ENCODE data around the gene PTPRF.

PTPRF gene

DNA sequence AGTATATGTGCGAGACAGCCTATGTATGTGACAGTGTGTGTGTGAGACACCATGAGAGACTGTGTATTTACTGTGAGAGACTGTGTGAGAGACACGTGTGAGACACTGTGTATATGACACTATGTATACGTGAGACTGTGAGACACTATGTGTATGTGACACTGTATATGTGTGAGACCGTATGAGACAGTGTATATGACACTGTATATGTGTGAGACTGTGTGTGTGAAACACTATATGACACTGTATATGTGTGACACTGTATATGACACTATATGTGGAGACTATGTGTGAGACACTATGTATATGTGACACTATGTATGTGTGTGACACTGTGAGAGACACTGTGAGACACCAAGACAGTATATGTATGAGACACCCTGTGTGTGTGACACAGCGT, 66.3 kb downstream of the PTPRF start:
- in situ Hi-C loops (cut with MboI; ENCODE audit: low sequenced_read_pairs, unreplicated experiment): no loop called here
- no peak for DNase-seq (ENCODE audit: low spot score)
- TF ChIP-seq, protein P1, sequence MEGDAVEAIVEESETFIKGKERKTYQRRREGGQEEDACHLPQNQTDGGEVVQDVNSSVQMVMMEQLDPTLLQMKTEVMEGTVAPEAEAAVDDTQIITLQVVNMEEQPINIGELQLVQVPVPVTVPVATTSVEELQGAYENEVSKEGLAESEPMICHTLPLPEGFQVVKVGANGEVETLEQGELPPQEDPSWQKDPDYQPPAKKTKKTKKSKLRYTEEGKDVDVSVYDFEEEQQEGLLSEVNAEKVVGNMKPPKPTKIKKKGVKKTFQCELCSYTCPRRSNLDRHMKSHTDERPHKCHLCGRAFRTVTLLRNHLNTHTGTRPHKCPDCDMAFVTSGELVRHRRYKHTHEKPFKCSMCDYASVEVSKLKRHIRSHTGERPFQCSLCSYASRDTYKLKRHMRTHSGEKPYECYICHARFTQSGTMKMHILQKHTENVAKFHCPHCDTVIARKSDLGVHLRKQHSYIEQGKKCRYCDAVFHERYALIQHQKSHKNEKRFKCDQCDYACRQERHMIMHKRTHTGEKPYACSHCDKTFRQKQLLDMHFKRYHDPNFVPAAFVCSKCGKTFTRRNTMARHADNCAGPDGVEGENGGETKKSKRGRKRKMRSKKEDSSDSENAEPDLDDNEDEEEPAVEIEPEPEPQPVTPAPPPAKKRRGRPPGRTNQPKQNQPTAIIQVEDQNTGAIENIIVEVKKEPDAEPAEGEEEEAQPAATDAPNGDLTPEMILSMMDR (IDR thresholded peaks at IDR 0.05; ENCODE audit: borderline replicate concordance, control extremely low read depth, extremely low read depth, insufficient read depth, missing control alignments): no peak

DNA sequence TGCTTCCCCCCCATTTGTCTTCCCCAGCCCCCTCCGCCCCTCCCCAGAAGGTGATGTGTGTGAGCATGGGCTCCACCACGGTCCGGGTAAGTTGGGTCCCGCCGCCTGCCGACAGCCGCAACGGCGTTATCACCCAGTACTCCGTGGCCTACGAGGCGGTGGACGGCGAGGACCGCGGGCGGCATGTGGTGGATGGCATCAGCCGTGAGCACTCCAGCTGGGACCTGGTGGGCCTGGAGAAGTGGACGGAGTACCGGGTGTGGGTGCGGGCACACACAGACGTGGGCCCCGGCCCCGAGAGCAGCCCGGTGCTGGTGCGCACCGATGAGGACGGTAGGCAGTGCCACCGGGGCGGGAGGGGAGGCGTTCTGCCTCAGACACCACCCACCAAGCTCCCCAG, 67.0 kb downstream of the PTPRF start:
- in situ Hi-C loops (cut with MboI; ENCODE audit: low sequenced_read_pairs, unreplicated experiment): no loop called here
- TF ChIP-seq, protein P1 (IDR thresholded peaks at IDR 0.05; ENCODE audit: borderline replicate concordance, control extremely low read depth, extremely low read depth, insufficient read depth, missing control alignments): no peak
- no peak for DNase-seq (ENCODE audit: low spot score)

DNA sequence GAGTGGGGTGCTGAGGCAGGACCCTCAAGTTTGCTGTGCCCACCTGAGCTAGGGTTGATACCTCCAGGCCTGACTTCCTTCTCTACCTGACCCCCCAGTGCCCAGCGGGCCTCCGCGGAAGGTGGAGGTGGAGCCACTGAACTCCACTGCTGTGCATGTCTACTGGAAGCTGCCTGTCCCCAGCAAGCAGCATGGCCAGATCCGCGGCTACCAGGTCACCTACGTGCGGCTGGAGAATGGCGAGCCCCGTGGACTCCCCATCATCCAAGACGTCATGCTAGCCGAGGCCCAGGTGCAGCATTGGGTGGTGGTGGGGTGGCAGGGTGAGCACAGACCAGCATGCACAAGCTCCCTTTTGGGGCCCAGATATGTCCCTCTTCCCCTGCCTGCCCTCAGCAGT, 67.9 kb downstream of the PTPRF start:
- in situ Hi-C loops (cut with MboI; ENCODE audit: low sequenced_read_pairs, unreplicated experiment): no loop called here
- DNase-seq (ENCODE audit: low spot score): no peak
- TF ChIP-seq, protein P1 (IDR thresholded peaks at IDR 0.05; ENCODE audit: borderline replicate concordance, control extremely low read depth, extremely low read depth, insufficient read depth, missing control alignments): no peak

DNA sequence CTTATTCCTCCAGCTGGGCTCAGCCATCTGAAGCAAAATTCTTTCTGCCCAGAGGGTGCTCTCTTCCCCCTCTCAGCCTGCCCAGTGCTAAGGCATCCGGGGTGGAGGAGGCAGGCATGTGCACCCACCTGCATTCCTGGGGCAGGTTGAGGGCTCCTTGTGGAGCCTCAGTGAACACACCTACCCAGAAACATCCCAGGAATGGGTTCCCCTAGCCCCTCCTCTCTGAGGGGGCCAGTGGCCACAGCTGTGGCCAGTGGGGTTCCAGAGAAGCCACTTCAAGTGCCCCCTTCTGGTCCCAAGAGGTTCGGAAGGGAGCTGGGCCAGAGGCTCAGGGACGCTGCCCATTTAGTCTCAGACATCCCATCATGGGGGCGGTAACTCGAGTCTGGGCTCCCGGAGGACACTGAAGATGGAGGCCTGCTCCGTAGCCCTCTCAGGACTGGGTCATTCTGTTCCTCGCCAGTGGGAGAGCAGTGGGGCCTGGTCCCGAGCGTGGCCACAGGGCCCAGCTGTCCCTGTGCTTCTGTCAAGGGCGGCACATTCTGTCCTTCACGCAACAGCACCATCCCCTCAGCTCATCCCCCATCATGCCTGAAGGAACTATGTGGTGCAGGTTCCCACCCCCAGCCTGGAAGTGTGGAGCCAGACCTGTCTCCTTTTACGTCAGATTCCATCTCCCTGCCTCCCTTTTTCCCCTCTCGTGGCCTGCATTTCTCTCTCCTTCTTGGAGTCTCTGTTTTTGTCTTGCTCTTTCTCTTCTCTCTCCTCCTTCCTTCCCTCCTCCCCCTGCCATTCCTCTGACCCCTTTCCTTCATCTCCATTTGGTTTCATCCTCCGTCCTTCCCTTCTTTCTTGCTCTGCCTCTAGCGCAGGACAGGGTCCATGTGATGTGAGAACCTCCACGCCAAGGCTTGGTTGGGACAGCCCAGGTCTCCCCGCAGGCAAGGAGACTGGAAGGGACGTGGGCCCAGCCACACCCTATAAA, 69.6 kb downstream of the PTPRF start:
- in situ Hi-C loops (cut with MboI; ENCODE audit: low sequenced_read_pairs, unreplicated experiment): no loop called here
- TF ChIP-seq, protein P1 (IDR thresholded peaks at IDR 0.05; ENCODE audit: borderline replicate concordance, control extremely low read depth, extremely low read depth, insufficient read depth, missing control alignments): no peak
- DNase-seq (ENCODE audit: low spot score): no peak

DNA sequence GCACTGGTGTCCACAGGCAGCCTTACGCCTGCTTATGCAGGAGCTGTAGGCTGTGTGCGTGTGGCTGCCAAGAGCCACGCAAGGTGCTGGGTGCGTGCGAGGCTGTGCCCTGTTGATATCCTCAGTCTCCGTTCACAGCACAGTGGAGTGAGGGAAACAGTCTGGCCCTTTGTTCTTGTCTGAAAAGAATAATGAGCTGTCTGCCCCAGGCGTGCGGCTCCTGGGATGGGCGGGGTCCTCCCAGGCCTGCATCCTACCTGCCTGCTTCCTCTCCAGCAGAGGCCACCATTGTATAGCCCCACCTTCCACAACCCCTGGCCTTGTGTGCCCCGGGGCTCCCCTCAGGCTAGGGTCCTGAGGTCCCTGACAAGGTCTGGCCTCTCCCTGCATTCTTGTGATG, 72.3 kb downstream of the PTPRF start:
- TF ChIP-seq, protein P1 (IDR thresholded peaks at IDR 0.05; ENCODE audit: borderline replicate concordance, control extremely low read depth, extremely low read depth, insufficient read depth, missing control alignments): no peak
- in situ Hi-C loops (cut with MboI; ENCODE audit: low sequenced_read_pairs, unreplicated experiment): no loop called here
- no peak for DNase-seq (ENCODE audit: low spot score)

DNA sequence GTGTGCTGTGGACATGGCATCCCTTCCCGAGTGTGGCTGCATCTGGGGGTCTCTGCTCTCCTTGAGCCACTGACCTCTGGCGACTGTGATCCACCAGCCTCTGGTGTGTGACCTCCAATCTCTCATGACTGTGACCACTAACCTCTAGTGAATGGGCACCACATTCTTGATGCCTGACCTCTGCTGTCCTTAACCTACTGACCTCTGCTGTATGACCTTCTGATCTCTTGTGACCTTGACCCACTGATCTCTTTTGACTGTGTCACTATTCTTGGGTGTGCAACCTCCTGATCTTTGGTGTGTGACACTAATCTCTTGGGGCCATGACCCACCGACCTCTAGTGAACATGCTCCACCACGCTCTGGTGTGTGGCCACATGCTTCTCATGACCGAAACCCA, 73.5 kb downstream of the PTPRF start:
- in situ Hi-C loops (cut with MboI; ENCODE audit: low sequenced_read_pairs, unreplicated experiment): no loop called here
- TF ChIP-seq, protein P1 (IDR thresholded peaks at IDR 0.05; ENCODE audit: borderline replicate concordance, control extremely low read depth, extremely low read depth, insufficient read depth, missing control alignments): no peak
- no peak for DNase-seq (ENCODE audit: low spot score)
